AG08395 (cell line): ENCODE data around the gene MYBPHL.
"Not testable (repeated sequence)": the region's sequence is repeated elsewhere in the genome, so short reads cannot be mapped to it uniquely, and the experiment has no call there.

ENCODE experiments used
- DNase-seq: peaks from one replicate; pipeline ENCODE4 v3.0.0; 2012; ENCODE audit warnings: mixed read lengths, low spot score

MYBPHL gene

GRCh38 chr1:109305991-109306390, 820 bp downstream of the MYBPHL start:
- DNase-seq: not testable (repeated sequence)

- DNase-seq: no peak
Measured at GRCh38 chr1:109304226-109304920, 2.4 kb downstream of the MYBPHL start.

GRCh38 chr1:109301874-109302273, 4.9 kb downstream of the MYBPHL start:
- DNase-seq: no peak

GRCh38 chr1:109300650-109301151, 6.1 kb downstream of the MYBPHL start:
- no peak for DNase-seq

- DNase-seq: no peak
Measured at GRCh38 chr1:109299558-109300343, 7.1 kb downstream of the MYBPHL start.

- peak; percentile 89 for DNase-seq
Measured at GRCh38 chr1:109298666-109299557, 7.9 kb downstream of the MYBPHL start.

- no peak for DNase-seq
Measured at GRCh38 chr1:109296782-109297181, 10.0 kb downstream of the MYBPHL start.

- no peak for DNase-seq
Measured at GRCh38 chr1:109295712-109296415, 10.9 kb downstream of the MYBPHL start.

GRCh38 chr1:109294481-109294880, 12.3 kb downstream of the MYBPHL start:
- DNase-seq: no peak

- DNase-seq: no peak
Measured at GRCh38 chr1:109293026-109293425, 13.8 kb downstream of the MYBPHL start.

GRCh38 chr1:109292364-109292763, 14.4 kb downstream of the MYBPHL start:
- DNase-seq: no peak

GRCh38 chr1:109290998-109291397, 15.8 kb downstream of the MYBPHL start:
- DNase-seq: no peak

- DNase-seq: no peak
Measured at GRCh38 chr1:109290137-109290536, 16.7 kb downstream of the MYBPHL start.

- DNase-seq: not testable (repeated sequence)
Measured at GRCh38 chr1:109286762-109287161, 20.0 kb downstream of the MYBPHL start.

GRCh38 chr1:109283748-109284600, 22.8 kb downstream of the MYBPHL start:
- DNase-seq: no peak

- peak; percentile 99 for DNase-seq
Measured at GRCh38 chr1:109282952-109283747, 23.7 kb downstream of the MYBPHL start, which contains the start of gene PSRC1. Gene PSRC1 (minus strand): TSS chr1:109283145.

- no peak for DNase-seq
Measured at GRCh38 chr1:109282497-109282951, 24.3 kb downstream of the MYBPHL start.

- DNase-seq: no peak
Measured at GRCh38 chr1:109281680-109282496, 24.9 kb downstream of the MYBPHL start.

GRCh38 chr1:109280862-109281261, 25.9 kb downstream of the MYBPHL start:
- no peak for DNase-seq
